ENCODE results near the gene ZBTB12. TPM values are rescaled to one million over a fixed set of nuclear protein-coding genes. Genes with fewer than 3 reads are reported as not detected.

Gene ZBTB12
- total RNA-seq, 4 donors from 2014 or later: 0.83 to 2.8 (median 1.0) TPM

GRCh38 chr6:31897612-31898382, 4.1 kb downstream of the ZBTB12 start, which contains the start of gene EHMT2:
Gene EHMT2, minus strand, starts transcription at chr6:31897698. Its CDS starts 21 bp downstream, at chr6:31897677.
- intact Hi-C loops (cut with DNase I): no loop called here
- DNase-seq: no peak
- H3K4me1 ChIP-seq: peaks cover 25 to 55% (median 25%) of the 10 kb centered on the region in 3 donors
- peak within 1 kb of the TSS; percentile 79 to 98 (median 96) for H3K4me3 ChIP-seq
- no peaks in the 10 kb centered on the region for H3K27me3 ChIP-seq
- H3K36me3 ChIP-seq: peaks cover 0 to 37% (median 6%) of the 10 kb centered on the region in 3 donors
- TF ChIP-seq POLR2A (IDR thresholded peaks at IDR 0.05) (peak in 3 of 4 donors; percentile 17 to 67 (median 67)), CTCF (IDR thresholded peaks at IDR 0.05) (peak in 4 of 6 experiments; percentile 11 to 48 (median 35))
- 0% methylated on average over 20 of the region's 49 CpGs for WGBS, 2 donors
- peak within 1 kb of the TSS; percentile 81 to 98 (median 86) for H3K27ac ChIP-seq
- H3K9me3 ChIP-seq: no peaks in the 10 kb centered on the region

- Histone ChIP-seq H3K4me1 (peaks cover 20 to 48% (median 21%) of the 10 kb centered on the region in 3 donors), H3K9me3 (no peaks in the 10 kb centered on the region), H3K36me3 (peaks cover 4 to 44% (median 14%) of the 10 kb centered on the region in 3 donors), H3K4me3 (peak overlapping the region; percentile 79 to 98 (median 96)), H3K27ac (peak overlapping the region; percentile 81 to 98 (median 86)), H3K27me3 (no peaks in the 10 kb centered on the region)
- TF ChIP-seq POLR2A (IDR thresholded peaks at IDR 0.05) (no peak), CTCF (IDR thresholded peaks at IDR 0.05) (no peak)
- intact Hi-C loops (cut with DNase I): no loop called here
- whole genome bisulfite sequencing, 2 donors: 3 to 6% methylated on average over 3 to 5 of the region's 62 CpGs
- no peak for DNase-seq
These were observed 4.9 kb downstream of the ZBTB12 start for GRCh38 chr6:31896856-31897611.

GRCh38 chr6:31896493-31896855, 5.4 kb downstream of the ZBTB12 start:
- intact Hi-C loops (cut with DNase I): no loop called here
- peaks cover 20 to 46% (median 21%) of the 10 kb centered on the region in 3 donors for H3K4me1 ChIP-seq
- TF ChIP-seq POLR2A (IDR thresholded peaks at IDR 0.05): no peak
- TF ChIP-seq CTCF (IDR thresholded peaks at IDR 0.05): no peak
- no peak for DNase-seq
- 44 to 67% methylated on average over 2 to 4 of the region's 4 CpGs for WGBS, 2 donors
- no peaks in the 10 kb centered on the region for H3K27me3 ChIP-seq
- H3K36me3 ChIP-seq: peaks cover 4 to 50% (median 17%) of the 10 kb centered on the region in 3 donors
- H3K9me3 ChIP-seq: no peaks in the 10 kb centered on the region
- H3K4me3 ChIP-seq: peak overlapping the region; percentile 79 to 98 (median 96)
- peak overlapping the region; percentile 81 to 98 (median 86) for H3K27ac ChIP-seq

GRCh38 chr6:31892821-31893220, 9.1 kb downstream of the ZBTB12 start:
- H3K4me3 ChIP-seq: no peak overlapping the region
- H3K36me3 ChIP-seq: peaks cover 19 to 87% (median 34%) of the 10 kb centered on the region in 3 donors
- 44% methylated on average over 2 of the region's 6 CpGs; no CpG with 5 or more reads in 1 of the 2 donors for WGBS, 2 donors
- peaks cover 6 to 19% (median 7%) of the 10 kb centered on the region in 3 donors for H3K4me1 ChIP-seq
- TF ChIP-seq POLR2A (IDR thresholded peaks at IDR 0.05) (no peak), CTCF (IDR thresholded peaks at IDR 0.05) (no peak)
- intact Hi-C loops (cut with DNase I): no loop called here
- H3K27me3 ChIP-seq: no peaks in the 10 kb centered on the region
- no peaks in the 10 kb centered on the region for H3K9me3 ChIP-seq
- H3K27ac ChIP-seq: no peak overlapping the region
- DNase-seq: no peak

Measured in esophagus squamous epithelium (tissue), 5 donors.